Omental fat pad (tissue), 4 donors: ENCODE results near the gene SHF. TPM values are rescaled to one million over a fixed set of nuclear protein-coding genes. Genes with fewer than 3 reads are reported as not detected.

Source experiments
- ATAC-seq: fragments of 150-250 bp; one replicate; pipeline ENCODE4 v1.9.1; 2016; ENCODE audit warnings: mild to moderate bottlenecking, moderate library complexity; ENCODE audit not compliant: low FRiP score
- DNase-seq: peaks from one replicate; pipeline ENCODE4 v3.0.0-alpha.2; 2019; ENCODE audit warnings: low spot score
- CTCF ChIP-seq, 3 donors: fragments of 450-650 bp; IDR thresholded peaks; one replicate each; pipeline ENCODE4 v1.5.1; 2016 to 2017; ENCODE audit warnings: antibody characterized with exemption in 3 of 3, mild to moderate bottlenecking in 3 of 3, moderate library complexity in 2 of 3
- total RNA-seq, 4 donors: library from RNA; depleted of rRNA; stranded (reverse); fragments of >200 nt; gene quantifications; one replicate each; pipeline ENCODE4 v1.1.0, GENCODE V29; 2016

Gene SHF
- total RNA-seq, 4 donors from 2014 or later: 1.9 to 10.5 (median 3.7) TPM

GRCh38 chr15:45126535-45127158, 61.1 kb downstream of the SHF start:
- ATAC-seq (no peak), DNase-seq (no peak)
- TF ChIP-seq CTCF (IDR thresholded peaks at IDR 0.05): no peak

- ATAC-seq: no peak
Observed at GRCh38 chr15:45123397-45123796, 64.4 kb downstream of the SHF start.

GRCh38 chr15:45122719-45123118, 65.0 kb downstream of the SHF start:
- ATAC-seq: no peak
- DNase-seq: no peak
- no peak for TF ChIP-seq CTCF (IDR thresholded peaks at IDR 0.05)

More at GRCh38 chr15:45123397-45123796, 64.4 kb downstream of the SHF start:
- no peak for DNase-seq
- no peak for TF ChIP-seq CTCF (IDR thresholded peaks at IDR 0.05)

- ATAC-seq: no peak
- DNase-seq: no peak
- TF ChIP-seq CTCF (IDR thresholded peaks at IDR 0.05): no peak
Observed at GRCh38 chr15:45121706-45122417, 65.9 kb downstream of the SHF start.

- no peak for TF ChIP-seq CTCF (IDR thresholded peaks at IDR 0.05)
- ATAC-seq (no peak), DNase-seq (no peak)
Observed at GRCh38 chr15:45121020-45121419, 66.7 kb downstream of the SHF start.

GRCh38 chr15:45120081-45120972, 67.4 kb downstream of the SHF start:
- no peak for DNase-seq
- TF ChIP-seq CTCF (IDR thresholded peaks at IDR 0.05): no peak
- no peak for ATAC-seq
